Stimulated activated CD4-positive, alpha-beta T cell treated with anti-CD3 and anti-CD28 coated beads, Interleukin-15, amount 100 ng/mL, for 48 hours (primary cell): ENCODE measurements around the gene NCKAP5.

Experiments used
- DNase-seq, 2 donors: peaks; one replicate each; pipeline ENCODE4 v3.0.0-alpha.2; 2020; ENCODE audit warnings: low read depth in 2 of 2

The NCKAP5 gene

DNA sequence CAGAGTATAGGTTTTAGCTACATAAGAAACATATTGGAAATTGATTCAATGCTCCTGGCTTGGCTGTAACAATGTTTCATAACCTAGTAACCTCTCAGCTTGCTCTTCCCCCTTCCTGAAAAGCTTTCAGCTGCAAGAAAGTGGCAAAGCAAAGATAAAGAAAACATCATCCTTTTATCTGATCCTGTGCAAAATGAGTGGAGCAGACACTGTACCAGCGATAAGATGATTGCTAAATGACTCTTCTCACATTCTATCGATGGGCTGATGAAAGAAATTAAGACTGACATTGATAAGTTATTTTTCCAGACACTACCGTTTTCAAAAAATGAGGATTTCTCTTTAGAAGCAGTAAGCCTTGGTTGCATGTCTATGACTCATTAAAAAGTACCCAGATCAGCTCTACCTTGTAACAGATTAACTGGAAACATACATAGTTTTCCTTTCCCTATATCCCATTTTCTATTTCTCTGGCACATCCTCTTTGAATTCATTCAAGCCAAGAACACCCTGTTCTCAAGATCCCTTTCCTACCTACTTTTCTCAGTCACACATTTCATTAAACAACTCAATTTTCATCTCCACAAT, 811.2 kb downstream of the NCKAP5 start:
- no peak for DNase-seq

DNA sequence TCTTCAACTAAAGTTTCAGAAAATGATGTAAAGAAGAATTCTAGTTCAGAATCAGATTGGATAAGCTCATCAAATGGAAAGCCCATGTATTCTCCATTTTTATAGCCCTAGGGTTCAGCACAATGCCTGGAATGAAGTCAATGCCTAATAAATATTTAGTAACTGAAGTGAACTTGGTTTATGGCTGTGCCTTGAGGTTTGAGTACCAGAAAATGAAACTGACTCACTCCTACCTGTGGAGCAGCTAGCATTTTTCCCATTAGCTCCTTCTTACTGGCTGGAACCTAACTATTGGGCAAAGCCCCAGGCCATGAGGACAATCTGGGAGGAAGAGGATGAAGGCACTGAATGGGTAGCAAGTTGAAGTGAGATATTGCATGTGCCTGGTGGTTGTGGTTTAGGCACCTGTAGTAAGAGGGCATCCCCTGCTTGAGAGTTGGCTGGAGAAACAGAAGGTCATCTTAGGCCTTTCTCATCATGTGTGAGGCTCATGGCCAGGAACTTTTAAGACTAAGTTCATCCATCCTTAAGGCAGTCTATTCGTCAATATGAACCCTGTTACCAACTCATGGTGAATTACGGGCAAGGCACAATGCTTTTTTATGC, 813.3 kb downstream of the NCKAP5 start:
- DNase-seq: no peak

GRCh38 chr2:132754392-132754791, 813.9 kb downstream of the NCKAP5 start:
- no peak for DNase-seq

- DNase-seq: no peak
Observed at GRCh38 chr2:132752421-132753206, 815.6 kb downstream of the NCKAP5 start.

GRCh38 chr2:132751836-132752235, 816.4 kb downstream of the NCKAP5 start:
- DNase-seq: no peak

DNA sequence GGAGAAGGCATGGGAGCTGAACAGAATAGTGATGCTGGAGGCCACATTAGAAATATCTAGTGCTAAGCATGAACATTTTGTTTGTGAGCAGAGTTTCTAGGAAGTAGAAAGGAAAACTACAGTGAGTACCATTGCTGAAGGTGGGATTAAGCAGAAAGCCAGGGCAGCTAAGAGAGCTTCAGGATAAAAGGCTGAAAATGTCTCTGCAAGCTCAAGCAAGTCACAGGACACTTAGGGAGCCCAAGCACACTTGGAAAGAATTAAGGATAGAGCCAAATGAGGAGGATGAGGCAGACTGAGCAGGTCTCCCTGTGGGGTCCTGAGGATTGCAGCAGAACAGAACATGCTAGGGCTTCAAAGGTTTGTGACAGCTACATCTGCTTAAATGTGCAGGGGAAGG, 817.7 kb downstream of the NCKAP5 start:
- no peak for DNase-seq

DNA sequence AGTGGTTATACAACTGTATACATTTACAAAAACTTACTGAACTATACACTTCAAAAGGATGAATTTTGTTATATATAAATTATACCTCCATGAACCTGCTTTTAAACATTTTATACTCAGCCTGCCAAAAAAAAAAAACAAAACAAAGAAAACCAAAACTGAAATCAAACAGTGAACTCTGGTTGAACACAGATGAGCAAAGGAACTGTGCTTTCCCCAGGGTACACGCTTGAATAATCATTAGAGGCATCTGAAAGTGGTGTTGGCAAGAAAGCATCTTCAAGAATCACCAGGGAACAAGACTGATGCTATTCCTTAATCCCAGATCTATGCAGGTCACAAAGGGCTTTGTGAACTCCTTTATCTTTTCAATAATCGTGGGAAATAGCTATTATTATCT, 821.2 kb downstream of the NCKAP5 start:
- DNase-seq: no peak

DNA sequence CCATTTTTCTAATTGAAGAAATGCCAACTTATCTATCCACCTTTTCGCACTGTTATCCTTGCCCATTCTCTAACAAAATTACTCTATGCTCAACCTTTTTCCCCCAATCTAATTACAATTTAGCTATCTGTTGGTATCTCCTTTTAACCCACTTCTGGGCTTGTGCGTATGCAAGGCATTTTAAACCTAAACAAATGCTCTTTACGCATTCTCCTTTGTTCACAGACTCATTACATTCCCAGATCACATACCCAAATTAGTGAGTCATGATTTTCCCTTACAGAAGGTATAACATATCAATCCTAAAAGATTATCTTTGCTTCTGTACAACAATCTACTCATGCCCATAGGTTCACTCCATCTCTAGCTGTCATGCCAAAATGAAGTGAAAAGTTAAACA, 826.5 kb downstream of the NCKAP5 start:
- no peak for DNase-seq

DNA sequence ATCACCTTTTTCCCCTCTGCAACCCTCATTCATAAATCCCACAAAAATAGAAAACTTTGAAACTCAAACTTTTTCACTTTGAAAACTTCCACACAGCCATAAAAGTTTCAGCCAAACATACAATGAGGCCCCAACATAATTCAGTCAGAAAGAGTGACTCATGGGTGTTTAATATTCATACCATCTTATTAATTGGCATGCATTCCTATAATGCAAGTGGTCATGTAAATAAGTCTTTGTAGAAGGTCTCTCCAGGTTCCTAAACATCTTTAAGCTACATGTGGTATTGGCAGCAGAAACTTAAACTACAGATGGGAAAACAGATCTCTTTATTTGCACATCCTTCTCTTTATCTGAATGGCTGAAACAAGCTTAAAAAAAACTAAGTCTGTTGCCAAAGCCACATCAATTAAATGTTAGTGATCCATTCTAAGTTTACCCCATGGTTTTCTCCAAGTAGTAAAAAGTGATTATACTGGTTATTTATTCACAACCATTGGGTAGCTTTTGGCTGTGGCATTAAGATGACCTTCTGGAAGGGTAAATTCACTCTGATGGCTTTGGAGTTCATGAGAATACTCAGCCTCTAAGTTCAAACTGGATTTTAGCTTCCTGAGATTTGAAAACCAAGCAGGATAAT, 828.1 kb downstream of the NCKAP5 start:
- no peak for DNase-seq

DNA sequence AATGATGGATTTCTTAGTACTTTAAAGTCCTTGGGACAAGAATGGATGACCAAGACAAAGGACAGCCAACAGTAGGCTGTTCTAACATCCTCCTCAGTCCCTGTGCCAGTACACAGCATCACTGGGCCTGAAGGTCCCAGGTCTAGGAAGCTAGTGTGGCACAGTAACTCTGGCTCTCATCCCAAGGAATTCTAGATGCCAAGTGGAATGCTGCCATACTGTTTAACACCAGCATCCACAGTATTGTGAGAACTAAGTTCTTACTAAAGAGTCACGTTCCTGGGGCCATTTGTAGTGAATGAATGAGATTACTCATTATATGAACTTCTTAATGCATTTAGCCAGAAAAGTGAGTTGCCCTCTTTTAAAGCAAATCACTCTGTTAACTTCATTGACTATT, 830.0 kb downstream of the NCKAP5 start:
- DNase-seq: no peak

GRCh38 chr2:132736059-132736458, 832.2 kb downstream of the NCKAP5 start:
- no peak for DNase-seq

- DNase-seq: no peak
Observed at GRCh38 chr2:132734961-132735360, 833.3 kb downstream of the NCKAP5 start.

- no peak for DNase-seq
Observed at GRCh38 chr2:132733094-132733493, 835.2 kb downstream of the NCKAP5 start.

GRCh38 chr2:132732694-132733093, 835.6 kb downstream of the NCKAP5 start:
- DNase-seq: no peak

DNA sequence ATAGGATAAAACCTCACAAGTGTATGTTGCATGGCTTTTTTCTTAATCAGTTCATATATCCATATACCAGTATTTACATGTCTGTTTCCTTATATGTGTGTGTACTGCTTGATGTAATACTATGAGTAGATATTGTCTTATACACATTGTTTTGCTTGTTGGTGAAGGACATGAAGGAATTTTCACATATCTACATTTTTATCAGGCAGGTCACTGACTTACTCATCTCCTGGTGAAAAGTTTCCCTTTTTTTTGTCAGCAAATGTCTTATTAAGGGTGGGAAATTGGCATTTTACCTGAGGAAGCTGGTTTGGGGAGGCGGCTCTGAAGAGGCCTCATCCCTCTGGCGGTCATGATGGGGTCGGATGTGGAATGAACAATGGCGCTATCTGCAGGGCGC, 836.8 kb downstream of the NCKAP5 start:
- no peak for DNase-seq

DNA sequence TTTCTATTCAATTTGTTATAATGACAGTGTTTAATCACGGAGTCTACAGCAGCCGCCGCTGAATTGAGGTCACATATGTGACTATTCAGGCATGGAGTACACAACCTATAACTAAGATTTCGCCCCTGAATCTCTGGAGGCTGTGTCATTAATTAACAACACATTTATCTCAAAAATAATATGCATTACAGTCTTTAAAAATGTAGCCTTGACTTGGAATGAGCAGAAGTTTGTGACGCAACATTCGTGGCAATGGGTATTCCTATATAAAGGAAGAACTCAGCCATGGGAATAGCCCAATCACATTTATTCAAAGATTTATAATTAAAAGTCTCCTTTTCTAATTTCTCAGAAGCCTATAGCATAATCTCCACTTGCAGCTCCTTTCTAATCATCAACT, 837.7 kb downstream of the NCKAP5 start:
- DNase-seq: no peak

DNA sequence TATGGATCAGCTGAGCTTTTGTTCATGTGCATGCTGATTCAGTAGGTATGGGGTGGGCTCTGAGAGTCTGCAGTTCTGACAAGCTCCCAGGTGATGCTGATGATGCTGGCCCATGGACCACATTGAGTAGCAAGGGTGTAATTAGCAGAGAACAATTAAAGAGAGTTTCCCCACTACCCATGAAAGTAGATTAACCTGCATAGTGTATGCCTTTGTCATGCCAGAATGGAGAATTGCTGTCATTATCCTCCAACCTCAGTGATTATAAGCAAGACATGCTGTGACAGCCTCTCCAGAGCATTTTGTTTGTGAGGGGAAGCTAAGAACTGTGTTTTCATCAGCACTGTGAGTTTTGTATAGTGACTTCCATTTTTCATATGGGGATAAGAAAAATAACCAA, 838.7 kb downstream of the NCKAP5 start:
- DNase-seq: no peak

DNA sequence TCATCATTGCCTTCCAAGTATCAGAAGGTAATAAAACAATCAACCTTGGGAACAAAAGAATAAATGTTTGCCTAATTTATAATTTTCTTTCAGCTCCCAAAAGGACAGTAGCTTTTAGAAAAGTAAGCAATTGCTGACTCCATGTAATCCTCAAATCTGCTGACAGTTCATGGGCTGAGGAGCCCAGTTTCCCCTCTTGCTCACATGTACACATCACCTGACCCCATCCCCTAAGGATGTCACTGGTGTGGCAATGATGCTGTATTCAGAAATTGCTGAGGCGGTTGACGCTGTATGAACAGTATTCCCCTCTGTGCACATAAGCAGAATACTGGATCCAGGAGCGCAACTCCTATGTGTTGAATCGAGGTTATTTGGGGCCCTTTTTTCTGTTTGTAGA, 842.1 kb downstream of the NCKAP5 start:
- DNase-seq: no peak

DNA sequence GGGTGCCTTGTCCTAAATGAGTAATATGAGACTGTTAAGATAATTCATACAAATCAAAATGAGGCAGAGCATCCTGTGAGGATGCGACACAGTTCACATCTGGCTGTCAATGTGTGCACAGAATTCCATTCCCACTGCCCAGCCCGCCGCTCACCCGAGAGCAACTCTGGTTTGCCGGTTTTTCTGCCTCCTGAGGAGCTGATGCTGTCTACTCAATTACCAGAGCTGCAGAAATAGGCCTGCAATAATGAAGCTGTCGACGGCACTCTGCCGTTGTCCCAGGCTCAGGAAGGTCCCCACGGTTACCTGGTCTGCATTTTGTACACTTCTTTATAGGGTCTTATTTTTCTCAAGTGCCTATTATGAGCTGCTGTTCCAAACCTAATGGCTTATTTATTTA, 842.5 kb downstream of the NCKAP5 start:
- DNase-seq: no peak

- no peak for DNase-seq
Observed at GRCh38 chr2:132725148-132725547, 843.1 kb downstream of the NCKAP5 start.

- DNase-seq: no peak
Observed at GRCh38 chr2:132721938-132722337, 846.3 kb downstream of the NCKAP5 start.

DNA sequence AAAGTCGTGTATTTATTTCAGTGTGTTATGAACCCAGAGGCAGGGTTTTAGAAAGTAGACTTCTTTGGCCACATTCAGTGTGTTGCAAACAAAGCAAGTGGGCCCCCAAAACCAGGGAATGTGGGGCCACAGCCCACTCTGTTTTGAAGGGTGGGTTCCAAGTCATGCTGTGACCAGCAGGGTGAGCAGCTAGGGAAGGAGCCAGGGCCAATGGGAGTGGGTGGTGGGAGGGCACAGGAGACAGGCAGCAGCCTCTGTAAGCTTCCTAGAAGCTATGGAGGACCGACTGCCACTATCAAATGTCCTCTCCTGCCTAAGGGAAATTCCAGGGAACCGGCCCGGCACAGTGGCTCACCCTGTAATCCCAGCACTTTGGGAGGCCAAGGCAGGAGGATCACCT, 847.9 kb downstream of the NCKAP5 start:
- no peak for DNase-seq

- no peak for DNase-seq
Observed at GRCh38 chr2:132719480-132719879, 848.8 kb downstream of the NCKAP5 start.
